ENCODE measurements around the gene FAT1.

DNA sequence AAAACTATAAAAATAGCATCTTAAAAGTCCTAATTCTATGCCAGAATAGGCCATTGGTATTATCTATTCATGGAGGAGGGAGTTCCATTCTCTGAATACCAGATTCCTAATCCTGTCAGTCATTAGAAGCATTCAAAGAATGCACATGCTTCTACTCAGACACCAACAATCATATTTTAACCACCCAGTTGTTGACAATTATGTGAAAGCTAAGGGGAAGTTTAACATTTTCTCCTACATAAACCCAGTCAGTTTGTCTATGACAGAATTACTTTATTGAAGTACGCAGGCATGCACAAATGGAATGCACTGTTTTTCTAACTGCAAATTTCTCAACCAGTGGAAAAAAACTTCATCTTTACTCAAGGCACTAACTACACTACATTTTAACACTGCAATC is 98.7 kb downstream of the FAT1 start:
- TF ChIP-seq EZH2phosphoT487 (IDR thresholded peaks at IDR 0.05; ENCODE audit: borderline replicate concordance, low read length), result no peak
- TF ChIP-seq, protein P1, sequence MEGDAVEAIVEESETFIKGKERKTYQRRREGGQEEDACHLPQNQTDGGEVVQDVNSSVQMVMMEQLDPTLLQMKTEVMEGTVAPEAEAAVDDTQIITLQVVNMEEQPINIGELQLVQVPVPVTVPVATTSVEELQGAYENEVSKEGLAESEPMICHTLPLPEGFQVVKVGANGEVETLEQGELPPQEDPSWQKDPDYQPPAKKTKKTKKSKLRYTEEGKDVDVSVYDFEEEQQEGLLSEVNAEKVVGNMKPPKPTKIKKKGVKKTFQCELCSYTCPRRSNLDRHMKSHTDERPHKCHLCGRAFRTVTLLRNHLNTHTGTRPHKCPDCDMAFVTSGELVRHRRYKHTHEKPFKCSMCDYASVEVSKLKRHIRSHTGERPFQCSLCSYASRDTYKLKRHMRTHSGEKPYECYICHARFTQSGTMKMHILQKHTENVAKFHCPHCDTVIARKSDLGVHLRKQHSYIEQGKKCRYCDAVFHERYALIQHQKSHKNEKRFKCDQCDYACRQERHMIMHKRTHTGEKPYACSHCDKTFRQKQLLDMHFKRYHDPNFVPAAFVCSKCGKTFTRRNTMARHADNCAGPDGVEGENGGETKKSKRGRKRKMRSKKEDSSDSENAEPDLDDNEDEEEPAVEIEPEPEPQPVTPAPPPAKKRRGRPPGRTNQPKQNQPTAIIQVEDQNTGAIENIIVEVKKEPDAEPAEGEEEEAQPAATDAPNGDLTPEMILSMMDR (IDR thresholded peaks at IDR 0.05; ENCODE audit: low read depth, low read length, poor library complexity, severe bottlenecking), result no peak

All from DOHH2 (cell line).